ENCODE data around the gene DDX24. TPM values are rescaled to one million over a fixed set of nuclear protein-coding genes. Genes with fewer than 3 reads are reported as not detected.

Gene DDX24
- total RNA-seq, 1 donor from 2014 or later, result 191 TPM

DNA sequence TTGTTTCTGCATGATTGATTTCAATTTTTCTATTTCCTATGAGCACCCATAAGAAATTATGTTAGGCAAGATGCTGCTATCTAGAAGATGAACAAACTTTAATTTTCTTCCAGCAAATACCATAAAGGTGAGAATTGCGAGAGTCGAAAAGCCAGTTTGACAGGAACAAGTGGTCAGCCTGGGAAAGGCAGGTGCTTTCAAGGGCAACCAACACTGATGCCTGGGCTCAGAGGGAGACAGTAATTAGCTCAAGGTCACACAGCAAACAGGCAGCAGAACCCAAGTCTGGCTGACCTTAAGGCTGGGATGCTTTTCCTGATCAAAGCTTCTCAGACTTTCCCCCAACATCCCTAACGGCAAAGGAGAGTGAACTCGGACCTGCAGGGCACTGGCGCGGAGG lies 61.7 kb downstream of the DDX24 start:
- TF ChIP-seq, protein P1, sequence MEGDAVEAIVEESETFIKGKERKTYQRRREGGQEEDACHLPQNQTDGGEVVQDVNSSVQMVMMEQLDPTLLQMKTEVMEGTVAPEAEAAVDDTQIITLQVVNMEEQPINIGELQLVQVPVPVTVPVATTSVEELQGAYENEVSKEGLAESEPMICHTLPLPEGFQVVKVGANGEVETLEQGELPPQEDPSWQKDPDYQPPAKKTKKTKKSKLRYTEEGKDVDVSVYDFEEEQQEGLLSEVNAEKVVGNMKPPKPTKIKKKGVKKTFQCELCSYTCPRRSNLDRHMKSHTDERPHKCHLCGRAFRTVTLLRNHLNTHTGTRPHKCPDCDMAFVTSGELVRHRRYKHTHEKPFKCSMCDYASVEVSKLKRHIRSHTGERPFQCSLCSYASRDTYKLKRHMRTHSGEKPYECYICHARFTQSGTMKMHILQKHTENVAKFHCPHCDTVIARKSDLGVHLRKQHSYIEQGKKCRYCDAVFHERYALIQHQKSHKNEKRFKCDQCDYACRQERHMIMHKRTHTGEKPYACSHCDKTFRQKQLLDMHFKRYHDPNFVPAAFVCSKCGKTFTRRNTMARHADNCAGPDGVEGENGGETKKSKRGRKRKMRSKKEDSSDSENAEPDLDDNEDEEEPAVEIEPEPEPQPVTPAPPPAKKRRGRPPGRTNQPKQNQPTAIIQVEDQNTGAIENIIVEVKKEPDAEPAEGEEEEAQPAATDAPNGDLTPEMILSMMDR (IDR thresholded peaks at IDR 0.05), result no peak
- H3K36me3 ChIP-seq, result no peaks in the 10 kb centered on the region
- H3K27me3 ChIP-seq, result no peaks in the 10 kb centered on the region
- no peaks in the 10 kb centered on the region for H3K4me1 ChIP-seq
- intact Hi-C loops (cut with DNase I), result no loop called here
- H3K27ac ChIP-seq, result no peak overlapping the region
- DNase-seq (no peak), ATAC-seq (no peak)
- no peak overlapping the region for H3K4me3 ChIP-seq
- no peaks in the 10 kb centered on the region for H3K9me3 ChIP-seq

GRCh38 chr14:94018308-94018707 lies 62.7 kb downstream of the DDX24 start:
- TF ChIP-seq, protein P1 (IDR thresholded peaks at IDR 0.05), result no peak
- no peak for DNase-seq
- ATAC-seq, result no peak
- no peaks in the 10 kb centered on the region for H3K27me3 ChIP-seq
- no peak overlapping the region for H3K27ac ChIP-seq
- intact Hi-C loops (cut with DNase I), result no loop called here
- no peaks in the 10 kb centered on the region for H3K4me1 ChIP-seq
- H3K9me3 ChIP-seq, result no peaks in the 10 kb centered on the region
- H3K36me3 ChIP-seq, result no peaks in the 10 kb centered on the region
- H3K4me3 ChIP-seq, result no peak overlapping the region

- intact Hi-C loops (cut with DNase I), result no loop called here
- H3K4me1 ChIP-seq, result no peaks in the 10 kb centered on the region
- H3K9me3 ChIP-seq, result no peaks in the 10 kb centered on the region
- no peak for DNase-seq
- no peak for ATAC-seq
- TF ChIP-seq, protein P1 (IDR thresholded peaks at IDR 0.05), result no peak
- H3K27me3 ChIP-seq, result no peaks in the 10 kb centered on the region
- no peak overlapping the region for H3K27ac ChIP-seq
- no peak overlapping the region for H3K4me3 ChIP-seq
- no peaks in the 10 kb centered on the region for H3K36me3 ChIP-seq
Observed at GRCh38 chr14:94016446-94016976, 64.5 kb downstream of the DDX24 start.

DNA sequence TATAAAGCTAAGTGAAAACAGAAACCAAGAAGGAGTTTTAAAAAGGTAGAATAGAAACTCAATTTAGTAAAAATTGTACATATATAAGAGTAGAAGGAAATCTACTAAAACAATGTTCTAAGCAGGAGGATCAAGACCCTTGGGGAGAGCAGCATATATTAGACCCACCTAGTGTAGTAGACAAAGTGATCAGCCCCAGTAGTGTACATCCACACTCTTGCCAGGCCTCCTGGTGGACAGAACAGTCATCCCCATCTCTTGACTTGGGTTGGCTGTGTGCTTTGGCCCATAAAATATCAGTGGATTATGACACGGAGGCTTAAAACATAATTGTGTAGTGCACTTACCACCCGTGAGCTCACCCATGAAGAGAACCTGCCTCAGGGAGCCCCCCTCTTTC lies 65.8 kb downstream of the DDX24 start:
- DNase-seq (no peak), ATAC-seq (no peak)
- intact Hi-C loops (cut with DNase I), result no loop called here
- Histone ChIP-seq H3K9me3 (no peaks in the 10 kb centered on the region), H3K4me3 (no peak overlapping the region), H3K4me1 (no peaks in the 10 kb centered on the region), H3K27ac (no peak overlapping the region), H3K27me3 (no peaks in the 10 kb centered on the region), H3K36me3 (no peaks in the 10 kb centered on the region)
- TF ChIP-seq, protein P1 (IDR thresholded peaks at IDR 0.05), result no peak

- no peaks in the 10 kb centered on the region for H3K36me3 ChIP-seq
- no peak overlapping the region for H3K27ac ChIP-seq
- ATAC-seq (no peak), DNase-seq (no peak)
- no peak overlapping the region for H3K4me3 ChIP-seq
- no peaks in the 10 kb centered on the region for H3K4me1 ChIP-seq
- TF ChIP-seq, protein P1 (IDR thresholded peaks at IDR 0.05), result no peak
- H3K27me3 ChIP-seq, result no peaks in the 10 kb centered on the region
- intact Hi-C loops (cut with DNase I), result no loop called here
- no peaks in the 10 kb centered on the region for H3K9me3 ChIP-seq
Observed at GRCh38 chr14:94014382-94014781, 66.6 kb downstream of the DDX24 start.

GRCh38 chr14:94011795-94012194 lies 69.2 kb downstream of the DDX24 start:
- Histone ChIP-seq H3K4me3 (no peak overlapping the region), H3K4me1 (no peaks in the 10 kb centered on the region), H3K36me3 (no peaks in the 10 kb centered on the region), H3K27me3 (no peaks in the 10 kb centered on the region), H3K9me3 (no peaks in the 10 kb centered on the region), H3K27ac (no peak overlapping the region)
- ATAC-seq (no peak), DNase-seq (no peak)
- TF ChIP-seq, protein P1 (IDR thresholded peaks at IDR 0.05), result no peak
- intact Hi-C loops (cut with DNase I), result no loop called here

All from upper lobe of right lung (tissue), 1 donor.